ENCODE measurements around the gene PPP2R3B.

- no peak for TF ChIP-seq ZNF280D (tag by site-specific recombination; IDR thresholded peaks at IDR 0.05)
- no peak for TF ChIP-seq ZNF350 (tag by site-specific recombination; IDR thresholded peaks at IDR 0.05)
- TF ChIP-seq ZBTB21 (tag by site-specific recombination; IDR thresholded peaks at IDR 0.05), result no peak
- TF ChIP-seq CTCF (tag by site-specific recombination; IDR thresholded peaks at IDR 0.05), result no peak
- no peak for TF ChIP-seq ZBTB11 (tag by site-specific recombination; conservative IDR thresholded peaks at IDR 0.05; ENCODE audit: low read depth)
- no peak for TF ChIP-seq YY1 (tag by site-specific recombination; IDR thresholded peaks at IDR 0.05)
- TF ChIP-seq ZNF704 (tag by site-specific recombination; IDR thresholded peaks at IDR 0.05), result no peak
- TF ChIP-seq MYNN (tag by site-specific recombination; IDR thresholded peaks at IDR 0.05; ENCODE audit: borderline replicate concordance), result no peak
Measured at GRCh38 chrX:363621-364375, 22.9 kb downstream of the PPP2R3B start.
